Activated T-helper 17 cell treated with anti-CD3 and anti-CD28 coated beads, Interleukin-2, amount 50 U/mL, for 72 hours (primary cell): Measurements from ENCODE around the gene CA5A. TPM values are rescaled to one million over a fixed set of nuclear protein-coding genes. Genes with fewer than 3 reads are reported as not detected.
"Not testable (repeated sequence)": the region's sequence is repeated elsewhere in the genome, so short reads cannot be mapped to it uniquely, and the experiment has no call there.

ENCODE experiments used
- ATAC-seq: fragments of 150-1000 bp; cut with Tn5 transposase; replicated peaks from 2 replicates; pipeline ENCODE4 v1.10.0; 2021; ENCODE audit warnings: mild to moderate bottlenecking, moderate library complexity
- H3K27ac Mint-ChIP-seq: one replicate; pipeline ENCODE4 v1.8.0; 2022; ENCODE audit warnings: mixed read lengths
- H3K27me3 Mint-ChIP-seq: one replicate; pipeline ENCODE4 v1.8.0; 2022; ENCODE audit warnings: mixed read lengths
- H3K36me3 Mint-ChIP-seq: one replicate; pipeline ENCODE4 v1.8.0; 2022; ENCODE audit warnings: low read depth, mild to moderate bottlenecking, mixed read lengths
- H3K4me1 Mint-ChIP-seq: one replicate; pipeline ENCODE4 v1.8.0; 2022; ENCODE audit warnings: mixed read lengths
- H3K4me3 Mint-ChIP-seq: one replicate; pipeline ENCODE4 v1.8.0; 2022; ENCODE audit warnings: mild to moderate bottlenecking, mixed read lengths
- H3K9me3 Mint-ChIP-seq: one replicate; pipeline ENCODE4 v1.8.0; 2022; ENCODE audit warnings: mixed read lengths
- total RNA-seq, 2 donors: library from RNA; stranded (reverse); gene quantifications; one replicate each; pipeline ENCODE4 v1.2.3, GENCODE V29; 2022

Gene CA5A
- total RNA-seq, 2 donors from 2014 or later: not detected

GRCh38 chr16:87888346-87888745 is 48.0 kb downstream of the CA5A start:
- H3K9me3 Mint-ChIP-seq, H3K4me3 Mint-ChIP-seq, H3K4me1 Mint-ChIP-seq, ATAC-seq, H3K27me3 Mint-ChIP-seq, H3K27ac Mint-ChIP-seq, H3K36me3 Mint-ChIP-seq: not testable (repeated sequence)

- not testable (repeated sequence) for H3K4me3 Mint-ChIP-seq, ATAC-seq, H3K27ac Mint-ChIP-seq, H3K27me3 Mint-ChIP-seq, H3K4me1 Mint-ChIP-seq, H3K36me3 Mint-ChIP-seq, H3K9me3 Mint-ChIP-seq
Measured at GRCh38 chr16:87887931-87888330, 48.4 kb downstream of the CA5A start.

GRCh38 chr16:87885371-87885967 is 50.9 kb downstream of the CA5A start:
- H3K27ac Mint-ChIP-seq, H3K4me1 Mint-ChIP-seq, ATAC-seq, H3K27me3 Mint-ChIP-seq, H3K4me3 Mint-ChIP-seq, H3K9me3 Mint-ChIP-seq, H3K36me3 Mint-ChIP-seq: not testable (repeated sequence)

- Mint-ChIP-seq H3K36me3 (no peaks in the 10 kb centered on the region), H3K9me3 (no peaks in the 10 kb centered on the region), H3K27me3 (peaks cover 9% of the 10 kb centered on the region), H3K4me3 (no peak overlapping the region), H3K27ac (no peak overlapping the region), H3K4me1 (no peaks in the 10 kb centered on the region)
- no peak for ATAC-seq
Measured at GRCh38 chr16:87882436-87883019, 53.8 kb downstream of the CA5A start.

- Mint-ChIP-seq H3K4me1 (no peaks in the 10 kb centered on the region), H3K36me3 (no peaks in the 10 kb centered on the region), H3K27me3 (peaks cover 9% of the 10 kb centered on the region), H3K4me3 (no peak overlapping the region), H3K9me3 (no peaks in the 10 kb centered on the region), H3K27ac (no peak overlapping the region)
- no peak for ATAC-seq
Measured at GRCh38 chr16:87881324-87882200, 54.8 kb downstream of the CA5A start.

GRCh38 chr16:87880117-87880696 is 56.1 kb downstream of the CA5A start:
- no peak overlapping the region for H3K4me3 Mint-ChIP-seq
- no peak for ATAC-seq

GRCh38 chr16:87879411-87880013 is 56.8 kb downstream of the CA5A start:
- not testable (repeated sequence) for H3K9me3 Mint-ChIP-seq, H3K4me3 Mint-ChIP-seq, H3K27ac Mint-ChIP-seq

More at GRCh38 chr16:87880117-87880696, 56.1 kb downstream of the CA5A start:
- Mint-ChIP-seq H3K36me3 (peaks cover 2% of the 10 kb centered on the region), H3K4me1 (peaks cover 2% of the 10 kb centered on the region), H3K27ac (peak overlapping the region; percentile 15), H3K9me3 (no peaks in the 10 kb centered on the region), H3K27me3 (peaks cover 5% of the 10 kb centered on the region)

GRCh38 chr16:87878704-87879103 is 57.6 kb downstream of the CA5A start:
- Mint-ChIP-seq H3K27ac (no peak overlapping the region), H3K27me3 (peaks cover 5% of the 10 kb centered on the region), H3K9me3 (no peaks in the 10 kb centered on the region), H3K4me3 (no peak overlapping the region), H3K36me3 (peaks cover 5% of the 10 kb centered on the region), H3K4me1 (peaks cover 11% of the 10 kb centered on the region)
- ATAC-seq: no peak

More at GRCh38 chr16:87879411-87880013, 56.8 kb downstream of the CA5A start:
- not testable (repeated sequence) for ATAC-seq, H3K27me3 Mint-ChIP-seq, H3K4me1 Mint-ChIP-seq, H3K36me3 Mint-ChIP-seq

GRCh38 chr16:87877942-87878507 is 58.3 kb downstream of the CA5A start:
- Mint-ChIP-seq H3K4me1 (peaks cover 12% of the 10 kb centered on the region), H3K27ac (no peak overlapping the region), H3K36me3 (peaks cover 5% of the 10 kb centered on the region), H3K27me3 (peaks cover 5% of the 10 kb centered on the region), H3K4me3 (no peak overlapping the region), H3K9me3 (no peaks in the 10 kb centered on the region)
- no peak for ATAC-seq

- peaks cover 5% of the 10 kb centered on the region for H3K36me3 Mint-ChIP-seq
- ATAC-seq: peak; percentile 90
- H3K27ac Mint-ChIP-seq: peak overlapping the region; percentile 96
- H3K4me3 Mint-ChIP-seq: peak overlapping the region; percentile 84
- no peaks in the 10 kb centered on the region for H3K9me3 Mint-ChIP-seq
- H3K27me3 Mint-ChIP-seq: no peaks in the 10 kb centered on the region
- H3K4me1 Mint-ChIP-seq: peaks cover 29% of the 10 kb centered on the region
Measured at GRCh38 chr16:87874639-87875427, 61.5 kb downstream of the CA5A start.

- Mint-ChIP-seq H3K4me1 (peaks cover 29% of the 10 kb centered on the region), H3K27ac (peak overlapping the region; percentile 65), H3K36me3 (peaks cover 38% of the 10 kb centered on the region), H3K4me3 (peak overlapping the region; percentile 53)
- not testable (repeated sequence) for H3K9me3 Mint-ChIP-seq, H3K27me3 Mint-ChIP-seq, ATAC-seq
Measured at GRCh38 chr16:87870418-87871291, 65.7 kb downstream of the CA5A start.

- peaks cover 26% of the 10 kb centered on the region for H3K4me1 Mint-ChIP-seq
- H3K9me3 Mint-ChIP-seq, ATAC-seq, H3K27me3 Mint-ChIP-seq: not testable (repeated sequence)
- H3K36me3 Mint-ChIP-seq: peaks cover 40% of the 10 kb centered on the region
- H3K27ac Mint-ChIP-seq: peak overlapping the region; percentile 50
- peak overlapping the region; percentile 44 for H3K4me3 Mint-ChIP-seq
Measured at GRCh38 chr16:87869879-87870417, 66.4 kb downstream of the CA5A start.
